Calu3 (cell line): ENCODE results near the gene SIDT2. TPM values are rescaled to one million over a fixed set of nuclear protein-coding genes. Genes with fewer than 3 reads are reported as not detected.
A peak's percentile ranks its signal among the peaks of the same experiment; 100 is the strongest.

Experiments
- BruUV-seq: library from RNA; stranded (reverse); fragments of 400-500 nt; replicated peaks from 2 replicates; lab custom pipeline; 2021; lab: Mats Ljungman, UMichigan
- CTCF ChIA-PET: fragments of 300-600 bp; sonication (Branson Sonifier 250); formaldehyde crosslinking; loops from one replicate; lab custom pipeline; 2022; ENCODE audit warnings: antibody characterized with exemption; lab: Charles Lee
- DNase-seq: peaks from one replicate; pipeline ENCODE4 v3.0.0; 2022
- H3K27ac Mint-ChIP-seq: one replicate; pipeline ENCODE4 v1.8.0; 2022; ENCODE audit warnings: mixed read lengths; ENCODE audit not compliant: unreplicated experiment
- H3K27me3 Mint-ChIP-seq: one replicate; pipeline ENCODE4 v1.8.0; 2022; ENCODE audit warnings: mixed read lengths; ENCODE audit not compliant: unreplicated experiment
- H3K36me3 Mint-ChIP-seq: one replicate; pipeline ENCODE4 v1.8.0; 2022; ENCODE audit warnings: mild to moderate bottlenecking, moderate library complexity, mixed read lengths; ENCODE audit not compliant: insufficient read depth, unreplicated experiment
- H3K4me1 Mint-ChIP-seq: one replicate; pipeline ENCODE4 v1.8.0; 2022; ENCODE audit warnings: mild to moderate bottlenecking, low read depth, mixed read lengths; ENCODE audit not compliant: unreplicated experiment
- H3K4me3 Mint-ChIP-seq: one replicate; pipeline ENCODE4 v1.8.0; 2022; ENCODE audit warnings: mild to moderate bottlenecking, low read depth, moderate library complexity, mixed read lengths; ENCODE audit not compliant: unreplicated experiment
- H3K9me3 Mint-ChIP-seq: one replicate; pipeline ENCODE4 v1.8.0; 2022; ENCODE audit warnings: low read depth, mixed read lengths; ENCODE audit not compliant: unreplicated experiment
- intact Hi-C: fragments of 100-400 bp; cut with micrococcal nuclease; formaldehyde crosslinking; loops from one replicate; pipeline ENCODE4 v1.10.0; 2022; ENCODE audit not compliant: unreplicated experiment
- total RNA-seq: library from RNA; stranded (reverse); gene quantifications from 2 replicates; pipeline ENCODE4 v1.2.3, GENCODE V29; 2022
- TF ChIP-seq, protein P1 (sequence below): fragments of 200-600 bp; IDR thresholded peaks from one replicate; pipeline ENCODE4 v1.8.0; 2022; ENCODE audit warnings: antibody characterized with exemption; ENCODE audit not compliant: unreplicated experiment

SIDT2 gene
- total RNA-seq, 1 experiment from 2014 or later = 15.4 TPM

DNA sequence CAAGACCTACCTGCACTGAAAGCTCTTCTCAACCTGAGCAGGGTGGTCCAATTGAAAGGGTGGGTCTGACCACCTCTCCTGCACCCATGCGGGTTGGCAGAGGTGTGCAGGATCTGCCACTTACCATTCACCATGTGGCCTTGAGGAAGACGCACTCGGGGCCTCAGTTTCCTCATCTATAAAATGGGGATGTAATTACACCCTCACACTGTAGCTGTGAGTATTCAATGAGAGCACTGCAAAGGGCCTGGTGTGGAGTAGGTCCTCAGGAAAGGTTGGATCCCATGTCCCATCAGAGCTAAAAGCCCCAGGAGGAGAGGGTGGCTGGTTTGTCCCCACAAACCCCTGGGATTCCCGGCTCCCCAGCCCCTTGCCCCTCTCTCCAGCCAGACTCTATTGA is 20.1 kb downstream of the SIDT2 start:
- no peak overlapping the region for H3K4me3 Mint-ChIP-seq
- H3K4me1 Mint-ChIP-seq = no peaks in the 10 kb centered on the region
- no TSS peak for BruUV-seq
- TF ChIP-seq, protein P1, sequence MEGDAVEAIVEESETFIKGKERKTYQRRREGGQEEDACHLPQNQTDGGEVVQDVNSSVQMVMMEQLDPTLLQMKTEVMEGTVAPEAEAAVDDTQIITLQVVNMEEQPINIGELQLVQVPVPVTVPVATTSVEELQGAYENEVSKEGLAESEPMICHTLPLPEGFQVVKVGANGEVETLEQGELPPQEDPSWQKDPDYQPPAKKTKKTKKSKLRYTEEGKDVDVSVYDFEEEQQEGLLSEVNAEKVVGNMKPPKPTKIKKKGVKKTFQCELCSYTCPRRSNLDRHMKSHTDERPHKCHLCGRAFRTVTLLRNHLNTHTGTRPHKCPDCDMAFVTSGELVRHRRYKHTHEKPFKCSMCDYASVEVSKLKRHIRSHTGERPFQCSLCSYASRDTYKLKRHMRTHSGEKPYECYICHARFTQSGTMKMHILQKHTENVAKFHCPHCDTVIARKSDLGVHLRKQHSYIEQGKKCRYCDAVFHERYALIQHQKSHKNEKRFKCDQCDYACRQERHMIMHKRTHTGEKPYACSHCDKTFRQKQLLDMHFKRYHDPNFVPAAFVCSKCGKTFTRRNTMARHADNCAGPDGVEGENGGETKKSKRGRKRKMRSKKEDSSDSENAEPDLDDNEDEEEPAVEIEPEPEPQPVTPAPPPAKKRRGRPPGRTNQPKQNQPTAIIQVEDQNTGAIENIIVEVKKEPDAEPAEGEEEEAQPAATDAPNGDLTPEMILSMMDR = no peak
- CTCF ChIA-PET = no interaction called here
- H3K36me3 Mint-ChIP-seq = peaks cover 2% of the 10 kb centered on the region
- intact Hi-C loops = no loop called here
- H3K27me3 Mint-ChIP-seq = no peaks in the 10 kb centered on the region
- DNase-seq = no peak
- no peak overlapping the region for H3K27ac Mint-ChIP-seq
- no peaks in the 10 kb centered on the region for H3K9me3 Mint-ChIP-seq

DNA sequence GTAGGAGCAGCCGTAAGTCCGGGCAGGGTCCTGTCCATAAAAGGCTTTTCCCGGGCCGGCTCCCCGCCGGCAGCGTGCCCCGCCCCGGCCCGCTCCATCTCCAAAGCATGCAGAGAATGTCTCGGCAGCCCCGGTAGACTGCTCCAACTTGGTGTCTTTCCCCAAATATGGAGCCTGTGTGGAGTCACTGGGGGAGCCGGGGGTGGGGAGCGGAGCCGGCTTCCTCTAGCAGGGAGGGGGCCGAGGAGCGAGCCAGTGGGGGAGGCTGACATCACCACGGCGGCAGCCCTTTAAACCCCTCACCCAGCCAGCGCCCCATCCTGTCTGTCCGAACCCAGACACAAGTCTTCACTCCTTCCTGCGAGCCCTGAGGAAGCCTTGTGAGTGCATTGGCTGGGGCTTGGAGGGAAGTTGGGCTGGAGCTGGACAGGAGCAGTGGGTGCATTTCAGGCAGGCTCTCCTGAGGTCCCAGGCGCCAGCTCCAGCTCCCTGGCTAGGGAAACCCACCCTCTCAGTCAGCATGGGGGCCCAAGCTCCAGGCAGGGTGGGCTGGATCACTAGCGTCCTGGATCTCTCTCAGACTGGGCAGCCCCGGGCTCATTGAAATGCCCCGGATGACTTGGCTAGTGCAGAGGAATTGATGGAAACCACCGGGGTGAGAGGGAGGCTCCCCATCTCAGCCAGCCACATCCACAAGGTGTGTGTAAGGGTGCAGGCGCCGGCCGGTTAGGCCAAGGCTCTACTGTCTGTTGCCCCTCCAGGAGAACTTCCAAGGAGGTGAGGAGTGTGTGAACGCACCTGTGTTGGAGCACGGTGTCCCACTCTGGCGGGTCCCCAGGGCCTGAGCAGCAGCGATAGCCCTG is 20.7 kb downstream of the SIDT2 start, which contains the start of gene TAGLN:
Gene TAGLN (plus strand): TSS at position 318 of the 863 bp plus-strand sequence. CDS start 3,644 bp downstream, outside the sequence.
- BruUV-seq = TSS peak; percentile 91
- no peak within 1 kb of the TSS for H3K4me3 Mint-ChIP-seq
- no peak within 1 kb of the TSS for H3K27ac Mint-ChIP-seq
- no peaks in the 10 kb centered on the region for H3K4me1 Mint-ChIP-seq
- TF ChIP-seq, protein P1 = no peak
- peaks cover 4% of the 10 kb centered on the region for H3K36me3 Mint-ChIP-seq
- CTCF ChIA-PET = no interaction called here
- no peaks in the 10 kb centered on the region for H3K27me3 Mint-ChIP-seq
- intact Hi-C loops = no loop called here
- no peaks in the 10 kb centered on the region for H3K9me3 Mint-ChIP-seq
- DNase-seq = peak; percentile 49

DNA sequence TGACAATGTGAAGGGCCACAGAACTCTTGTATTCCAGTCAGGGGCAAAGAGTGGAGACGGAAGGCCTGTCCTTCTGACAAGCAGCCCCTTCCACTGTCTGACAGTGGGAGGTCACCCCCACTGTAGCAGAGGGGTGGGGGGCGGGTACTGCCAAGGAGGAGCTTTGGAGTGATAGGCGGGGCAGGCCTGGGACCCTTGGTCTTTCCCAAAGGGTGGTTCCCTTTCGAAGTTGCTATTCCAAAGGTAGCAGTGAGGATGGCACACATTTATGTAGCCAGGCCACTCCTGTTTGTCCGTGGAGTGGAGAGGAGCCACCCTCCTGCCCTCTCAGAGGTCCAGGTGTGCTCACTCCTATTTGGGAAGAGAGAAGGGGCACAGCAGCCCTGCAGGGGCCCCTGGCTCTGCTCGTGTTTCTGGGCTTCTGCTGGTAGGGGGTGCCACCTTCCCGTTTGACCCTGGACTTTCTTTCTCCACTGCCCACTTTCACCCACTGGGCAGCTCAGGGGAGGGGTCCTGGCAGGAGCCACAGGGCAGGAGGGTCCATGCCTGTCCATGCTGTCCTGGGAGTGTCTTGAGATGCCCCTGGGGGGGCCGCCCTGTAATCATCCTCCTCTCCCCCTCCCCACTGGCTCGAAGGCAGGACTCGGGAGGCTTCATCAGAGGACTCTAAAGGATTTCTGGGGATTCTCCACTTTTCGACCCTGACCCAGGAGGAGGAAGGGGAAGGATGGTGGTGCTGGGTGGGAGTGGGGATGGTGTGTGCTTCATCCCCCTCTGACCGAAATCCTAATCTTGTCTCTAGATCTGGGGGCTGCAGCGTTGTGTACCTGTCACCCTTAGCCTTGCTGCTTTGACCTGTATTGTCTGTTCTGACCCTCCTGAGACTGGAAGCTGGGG is 21.6 kb downstream of the SIDT2 start:
- H3K36me3 Mint-ChIP-seq = peaks cover 8% of the 10 kb centered on the region
- no peaks in the 10 kb centered on the region for H3K27me3 Mint-ChIP-seq
- intact Hi-C loops = no loop called here
- no peaks in the 10 kb centered on the region for H3K4me1 Mint-ChIP-seq
- no peak for DNase-seq
- BruUV-seq = no TSS peak
- no peak overlapping the region for H3K4me3 Mint-ChIP-seq
- H3K9me3 Mint-ChIP-seq = no peaks in the 10 kb centered on the region
- CTCF ChIA-PET = no interaction called here
- TF ChIP-seq, protein P1 = no peak
- no peak overlapping the region for H3K27ac Mint-ChIP-seq

DNA sequence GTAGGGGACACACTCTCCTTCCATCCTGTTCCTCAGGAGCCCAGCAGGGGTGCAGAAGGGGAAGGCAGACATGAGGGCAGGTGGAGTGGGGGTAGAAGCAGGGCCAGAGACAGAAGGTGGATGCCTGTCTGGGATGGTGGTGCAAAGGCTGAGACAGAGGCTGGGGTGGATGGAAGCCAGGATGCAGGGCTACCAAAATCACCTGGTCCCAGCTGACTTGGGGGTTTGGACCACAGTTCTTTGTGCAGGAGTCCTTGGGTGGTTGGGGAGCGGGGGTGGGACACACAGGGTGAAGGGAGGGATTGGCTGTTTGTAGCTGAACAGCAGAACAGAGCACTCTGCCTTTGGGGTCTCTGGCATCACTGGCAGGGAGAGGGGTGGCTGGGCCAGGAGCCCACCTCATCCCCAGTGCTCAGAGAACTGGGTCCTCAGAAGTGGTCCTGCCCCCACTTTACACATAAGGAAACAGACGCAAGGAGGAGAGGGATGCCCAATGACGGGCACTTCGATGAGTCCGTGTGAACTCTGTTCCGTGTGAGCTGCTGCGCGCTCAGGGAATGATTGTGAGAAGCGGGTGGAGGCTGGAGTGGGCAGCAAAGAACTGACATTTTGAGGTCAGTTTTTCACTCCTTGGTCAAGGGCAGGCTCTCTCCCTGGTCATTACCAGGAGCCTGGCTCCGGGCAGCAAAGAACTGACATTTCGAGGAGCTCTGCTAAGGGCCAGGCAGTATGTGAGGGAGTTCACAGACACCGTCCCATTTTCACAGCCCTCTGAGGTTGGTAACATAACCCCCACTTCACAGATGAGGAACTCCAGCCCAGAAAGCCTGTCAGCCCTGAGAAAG is 22.5 kb downstream of the SIDT2 start:
- H3K36me3 Mint-ChIP-seq = peaks cover 11% of the 10 kb centered on the region
- no peaks in the 10 kb centered on the region for H3K4me1 Mint-ChIP-seq
- H3K4me3 Mint-ChIP-seq = no peak overlapping the region
- intact Hi-C loops = no loop called here
- CTCF ChIA-PET = no interaction called here
- DNase-seq = no peak
- no peak overlapping the region for H3K27ac Mint-ChIP-seq
- H3K9me3 Mint-ChIP-seq = no peaks in the 10 kb centered on the region
- BruUV-seq = no TSS peak
- TF ChIP-seq, protein P1 = no peak
- H3K27me3 Mint-ChIP-seq = no peaks in the 10 kb centered on the region
